ELR (cell line): ENCODE results near the gene UNC5B.
A peak's percentile ranks its signal among the peaks of the same experiment; 100 is the strongest.

Experiments
- DNase-seq: peaks from one replicate; pipeline ENCODE4 v3.0.0-alpha.2; 2015; ENCODE audit warnings: low read depth

The UNC5B gene

DNA sequence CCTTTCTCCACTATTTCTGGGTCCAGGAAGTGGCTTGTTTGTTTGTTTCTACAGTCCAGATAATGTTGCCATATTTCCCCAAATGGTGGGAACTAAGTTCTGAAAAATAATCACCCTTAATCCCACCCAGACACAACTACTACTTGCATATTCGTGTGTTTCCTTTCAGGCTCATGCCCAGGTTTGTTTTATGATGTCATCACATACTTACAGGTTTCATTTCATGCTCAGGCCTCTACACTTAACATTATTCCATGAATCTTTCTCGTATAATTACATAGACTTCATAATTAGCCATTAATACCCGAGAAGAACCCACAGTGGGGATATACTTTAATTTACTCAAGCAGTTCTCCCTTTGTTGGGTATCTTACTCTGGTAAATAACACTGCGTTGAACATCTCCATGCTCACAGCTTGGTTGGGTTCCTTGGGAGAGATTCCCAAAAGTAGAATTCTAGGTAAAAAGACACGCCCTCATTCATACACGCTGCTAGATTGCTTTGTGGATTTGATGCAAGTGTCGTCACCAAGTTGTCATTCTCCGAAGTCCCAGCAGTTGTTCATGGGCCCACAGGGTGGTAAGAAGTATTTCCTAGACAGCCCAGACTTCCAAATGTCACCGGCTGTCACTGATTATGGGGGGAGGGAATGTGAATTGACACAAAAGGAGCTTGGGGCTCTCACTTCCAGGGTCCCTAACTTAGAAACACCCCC is 42.6 kb downstream of the UNC5B start:
- DNase-seq, result no peak

DNA sequence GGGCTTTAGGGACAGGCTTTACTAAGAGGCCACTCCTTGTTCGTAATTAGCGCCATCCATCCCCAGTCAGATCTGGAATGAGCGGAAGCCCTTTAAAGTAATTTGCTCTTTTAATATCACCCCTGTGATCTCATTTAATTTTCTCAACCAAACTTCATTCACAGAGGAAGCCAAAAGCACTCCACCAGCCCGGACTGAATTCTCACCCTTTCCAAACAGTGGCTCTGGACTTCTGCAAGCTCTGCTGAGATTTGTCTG is 43.1 kb downstream of the UNC5B start:
- DNase-seq, result no peak

DNA sequence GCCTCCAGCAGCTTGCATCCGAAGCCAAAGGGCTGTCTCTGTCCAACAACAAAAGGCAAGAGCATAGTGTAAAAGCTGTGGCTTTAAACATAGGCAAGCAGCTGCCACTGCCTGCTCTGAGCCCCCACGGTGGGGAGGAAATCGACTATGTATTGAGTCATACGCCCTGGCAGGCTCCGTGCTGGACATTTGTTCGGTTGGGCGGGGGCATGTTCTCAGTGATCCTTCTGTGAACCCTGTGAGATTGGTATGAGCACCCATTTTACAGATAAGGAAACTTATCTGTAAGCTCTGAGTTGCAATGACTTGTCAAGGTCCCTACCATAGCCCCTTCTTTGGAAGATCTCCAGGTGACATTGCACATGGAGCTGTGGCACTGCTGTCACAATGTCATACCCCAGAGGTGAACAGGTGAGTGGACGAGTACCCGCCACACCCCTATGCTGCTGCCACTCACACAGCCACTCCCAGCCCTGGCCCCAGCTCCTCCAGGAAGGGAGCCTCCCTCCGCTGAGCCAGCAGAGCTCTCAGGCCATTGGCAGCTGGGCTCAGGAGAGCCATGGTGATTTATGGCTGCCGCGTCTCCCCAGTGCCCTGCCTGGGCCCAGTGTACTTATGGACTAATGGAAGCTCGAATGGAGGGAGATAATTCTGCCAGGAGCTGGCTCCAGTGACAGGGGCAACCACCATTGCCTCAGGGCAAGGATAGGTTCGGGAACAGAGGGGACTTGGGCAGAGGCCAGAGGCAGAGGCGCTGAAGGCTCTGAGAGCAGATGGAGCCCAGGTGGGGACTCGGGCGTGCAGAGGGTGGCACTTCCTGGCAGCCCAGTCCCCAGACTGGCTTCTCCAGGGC is 43.7 kb downstream of the UNC5B start:
- peak; percentile 84 for DNase-seq

- DNase-seq, result no peak
Observed at GRCh38 chr10:71256661-71257318, 44.4 kb downstream of the UNC5B start.

GRCh38 chr10:71257319-71257997 is 45.1 kb downstream of the UNC5B start:
- no peak for DNase-seq

DNA sequence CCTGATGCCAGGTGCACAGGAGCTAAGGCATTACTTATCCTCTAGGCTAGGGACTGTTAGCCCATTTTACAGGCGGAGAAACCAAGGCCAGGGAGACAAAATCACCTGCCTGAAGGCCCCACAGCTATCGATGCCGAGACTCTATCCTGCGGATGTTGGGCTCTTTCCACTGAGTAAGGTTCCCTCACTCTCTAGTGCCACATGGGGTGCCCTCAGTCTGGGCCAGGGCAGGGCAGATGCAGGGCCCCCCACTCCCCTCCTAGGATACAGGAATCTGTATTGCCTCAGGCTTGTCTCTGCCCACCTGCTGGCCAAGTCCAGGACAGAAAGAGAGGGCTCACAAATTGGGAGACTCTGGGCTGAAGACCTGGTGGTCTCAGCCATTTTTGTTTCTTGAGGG is 45.7 kb downstream of the UNC5B start:
- DNase-seq, result no peak

DNA sequence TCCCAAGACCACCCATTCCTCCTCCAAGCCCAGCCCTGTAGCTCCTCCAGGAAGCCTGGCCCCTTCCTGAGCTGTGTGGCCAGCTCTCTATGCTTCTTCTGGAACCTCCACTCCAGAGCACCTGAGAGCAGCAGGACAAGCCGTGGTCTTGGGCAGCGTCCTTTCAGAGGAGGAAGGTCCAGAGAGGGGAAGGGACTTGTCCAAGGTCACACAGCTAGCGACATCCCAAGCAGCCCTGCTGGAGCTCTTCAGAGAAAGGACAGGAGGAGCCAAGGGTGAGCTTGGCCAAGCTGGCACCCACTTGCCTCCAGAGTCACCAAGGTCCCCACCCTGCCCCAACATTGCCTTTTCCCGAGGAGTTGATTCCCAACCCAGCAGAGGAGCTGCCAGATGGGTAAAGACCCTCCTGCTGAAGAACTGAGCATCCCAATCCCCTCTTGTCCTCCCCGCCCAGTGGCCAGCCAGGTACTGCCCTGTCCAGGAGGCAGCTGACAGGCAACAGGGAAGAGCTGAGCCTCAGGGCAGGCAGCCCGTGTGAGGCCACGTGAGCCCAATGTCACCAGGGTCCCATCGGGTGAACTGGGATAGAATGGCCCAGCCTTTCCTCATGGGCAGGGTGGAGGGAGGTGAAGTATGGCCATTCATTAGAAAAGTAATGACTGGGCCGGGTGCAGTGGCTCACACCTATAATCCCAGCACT is 46.2 kb downstream of the UNC5B start:
- no peak for DNase-seq

- no peak for DNase-seq
Observed at GRCh38 chr10:71259282-71259681, 46.9 kb downstream of the UNC5B start.

DNA sequence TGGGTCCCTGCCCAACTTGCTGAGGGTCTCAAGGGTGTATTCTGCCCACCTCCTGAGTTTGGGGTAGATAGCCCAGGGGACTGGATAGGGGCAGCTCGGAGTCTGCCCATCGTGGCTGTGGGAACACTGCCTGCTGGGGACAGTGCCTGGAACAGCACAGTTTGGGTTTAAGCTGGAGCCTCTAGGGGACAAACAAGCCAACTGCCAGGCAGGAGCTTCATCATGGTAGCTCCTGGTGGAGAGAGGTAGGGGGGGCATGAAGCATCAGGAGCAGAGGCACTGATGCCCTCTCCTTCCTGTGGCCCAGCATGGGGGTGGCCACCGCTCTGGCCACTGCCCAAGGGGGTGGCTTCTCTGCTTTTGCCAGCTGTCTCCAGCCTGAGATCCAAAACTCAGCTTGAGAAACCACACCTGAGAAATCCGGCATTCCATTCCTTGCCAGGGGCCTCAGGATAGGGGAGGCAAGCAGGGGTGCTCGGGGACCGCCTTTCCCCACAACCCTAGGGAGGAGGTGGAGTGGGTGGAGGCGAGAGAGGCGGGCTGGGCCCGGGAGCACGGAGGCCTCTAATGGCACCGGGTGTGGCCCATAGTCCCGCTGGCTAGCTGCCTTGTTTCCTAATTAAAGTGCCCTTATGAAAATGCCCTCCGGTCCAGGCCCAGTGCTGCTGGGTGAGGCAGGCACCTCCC is 47.6 kb downstream of the UNC5B start:
- DNase-seq, result no peak

GRCh38 chr10:71260622-71261325 is 48.4 kb downstream of the UNC5B start:
- peak; percentile 83 for DNase-seq

DNA sequence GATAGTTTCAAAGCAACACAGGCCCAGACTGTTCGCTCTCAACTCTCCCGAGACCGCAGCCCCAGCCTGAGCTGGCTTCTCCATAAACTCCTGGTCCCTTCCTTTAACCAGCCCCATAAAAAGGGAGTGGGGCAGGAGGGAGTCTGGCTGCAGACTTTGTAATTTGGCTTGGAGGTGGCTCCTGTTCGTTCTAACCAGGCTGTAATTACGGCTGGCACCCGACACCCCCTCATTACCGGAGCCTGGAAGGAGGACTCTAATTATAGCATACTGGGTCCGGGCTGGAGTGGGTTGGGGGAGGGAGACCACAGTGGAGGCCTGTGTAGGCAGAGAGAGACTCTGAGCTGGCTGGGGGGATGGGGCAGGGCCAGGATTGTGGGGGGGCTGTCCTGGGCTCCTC is 49.7 kb downstream of the UNC5B start:
- DNase-seq, result no peak

DNA sequence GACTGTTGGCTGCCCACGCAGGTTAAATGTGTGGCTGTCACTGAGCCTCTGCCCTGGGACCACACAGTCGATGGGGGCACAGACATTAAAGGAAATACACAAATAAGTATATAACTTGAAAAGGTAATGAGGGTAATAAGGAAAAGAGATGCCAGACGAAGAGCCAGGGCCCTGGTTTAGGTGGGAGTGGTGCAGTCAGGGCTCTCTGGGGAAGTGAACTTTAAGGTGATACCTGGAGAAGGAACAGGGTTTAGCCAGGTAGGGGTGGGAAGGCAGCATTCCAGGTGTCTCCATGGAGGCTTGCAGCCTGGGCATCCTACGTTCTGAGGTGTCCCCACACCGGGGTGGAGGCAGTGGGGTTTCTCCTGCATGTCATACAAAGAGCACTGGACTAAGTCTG is 50.4 kb downstream of the UNC5B start:
- no peak for DNase-seq

DNA sequence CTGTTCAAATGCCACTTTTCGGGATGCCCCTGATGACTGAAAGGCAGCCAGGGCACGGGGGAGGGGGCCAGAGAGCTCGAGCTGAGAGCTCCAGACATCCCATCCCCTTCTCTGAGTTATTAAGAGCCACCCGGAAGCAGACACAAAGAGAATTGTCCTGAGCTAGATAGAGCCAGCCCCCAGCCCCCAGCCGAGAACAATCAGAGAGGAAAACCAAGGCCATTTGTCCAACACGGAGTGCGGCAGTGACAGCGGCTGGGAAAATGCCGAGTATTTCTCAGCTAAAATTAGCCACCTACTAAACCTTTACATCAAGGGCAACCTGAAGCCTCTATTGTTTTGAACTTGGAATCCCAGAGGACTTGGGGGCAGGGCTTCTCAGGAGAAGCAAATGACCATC is 51.0 kb downstream of the UNC5B start:
- no peak for DNase-seq

DNA sequence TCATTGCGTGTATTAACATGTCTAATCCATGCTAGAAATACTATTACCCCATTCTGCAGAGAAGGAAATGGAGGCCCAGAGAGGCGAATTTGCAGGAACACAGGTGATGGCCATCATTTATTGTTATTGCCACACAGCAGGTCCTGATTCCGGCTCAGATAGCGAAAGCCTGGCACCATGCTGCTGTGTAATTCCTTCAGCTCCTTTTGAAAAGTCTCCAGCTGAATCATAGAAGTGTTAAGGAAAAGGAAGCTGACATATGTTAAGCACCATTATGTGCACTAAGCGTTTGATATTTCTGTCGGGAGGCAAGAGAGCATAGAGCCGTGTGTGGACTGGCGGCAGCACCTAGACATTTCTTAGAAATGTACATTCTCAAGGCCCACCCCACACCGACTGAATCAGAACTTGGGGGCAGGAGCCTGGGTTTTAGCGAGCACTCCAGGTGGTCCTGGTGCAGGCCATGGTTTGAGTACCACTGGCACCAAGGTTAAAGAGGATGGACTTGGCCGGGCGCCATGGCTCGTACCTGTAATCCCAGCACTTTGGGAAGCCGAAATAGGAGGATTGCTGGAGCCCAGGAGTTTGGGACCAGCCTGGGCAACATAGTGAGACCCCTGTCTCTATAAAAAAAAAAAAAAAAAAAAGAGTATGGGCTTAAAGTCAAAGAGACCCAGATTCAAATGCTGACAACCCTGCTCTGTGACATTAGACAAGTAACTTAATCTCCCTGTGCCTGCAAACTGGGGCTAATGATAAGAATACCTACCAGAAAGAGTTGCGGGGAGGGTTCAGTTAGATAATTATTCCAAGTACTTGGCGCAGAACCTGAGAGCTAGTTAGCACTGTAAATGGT is 52.2 kb downstream of the UNC5B start:
- DNase-seq, result no peak

DNA sequence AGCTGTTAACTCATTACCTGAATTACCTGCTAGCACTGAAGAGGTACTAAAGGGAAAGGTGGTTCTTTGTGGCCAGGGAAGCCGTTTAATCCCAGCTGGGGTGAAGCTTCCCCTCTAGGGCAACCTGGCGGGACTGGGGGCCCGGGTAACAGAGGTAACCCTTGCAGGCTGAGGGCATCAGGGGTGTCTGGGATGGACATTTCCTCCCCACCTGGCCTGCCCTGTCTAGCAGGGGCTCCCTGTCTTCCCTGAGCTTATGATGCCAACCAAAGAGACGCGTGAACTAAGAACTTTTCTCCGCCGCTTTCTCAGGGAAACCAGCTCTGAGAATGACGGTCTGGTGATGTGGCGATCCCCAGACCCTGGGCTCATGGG is 52.8 kb downstream of the UNC5B start:
- no peak for DNase-seq

- no peak for DNase-seq
Observed at GRCh38 chr10:71265618-71266146, 53.3 kb downstream of the UNC5B start.

DNA sequence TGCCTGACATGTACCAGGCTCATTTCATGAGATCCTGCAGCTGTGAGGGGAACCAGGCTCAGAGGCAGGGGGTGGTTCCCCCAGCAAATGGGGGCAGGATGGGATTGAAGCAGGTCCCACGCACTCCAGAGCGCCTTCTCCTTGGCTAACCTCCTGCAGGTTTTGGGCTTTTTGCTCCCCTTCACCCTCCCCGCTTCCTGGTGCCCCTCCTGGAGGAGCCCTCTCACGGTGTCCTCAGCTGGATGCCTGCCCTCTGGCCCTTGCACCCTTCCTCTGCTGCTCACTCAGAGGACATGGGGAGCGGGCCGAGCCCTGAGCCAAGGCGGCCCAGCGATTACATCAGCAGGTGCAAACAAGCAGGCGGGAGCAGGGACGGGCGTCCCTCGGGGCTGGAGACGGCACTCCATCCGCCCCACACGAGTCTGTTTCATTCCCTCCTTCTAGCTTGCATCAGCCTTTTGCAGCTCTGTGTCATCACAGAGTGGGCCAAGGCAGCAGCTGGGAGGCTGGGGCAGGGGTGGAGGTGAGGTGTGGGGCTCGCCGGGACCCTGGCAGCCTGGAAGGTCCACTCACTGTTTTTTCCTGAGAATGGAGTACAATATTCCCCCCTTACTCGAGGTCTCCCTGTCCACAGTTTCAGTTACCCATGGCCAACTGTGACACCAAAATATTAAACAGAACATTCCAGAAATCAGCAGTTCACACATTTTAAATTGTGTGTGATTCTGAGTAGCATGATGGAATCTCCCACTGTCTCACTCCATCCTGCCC is 54.0 kb downstream of the UNC5B start:
- DNase-seq, result no peak

GRCh38 chr10:71266918-71267442 is 54.6 kb downstream of the UNC5B start:
- DNase-seq, result no peak
